GM12878 (cell line): Measurements from ENCODE around the gene NUPR1. TPM values are rescaled to one million over a fixed set of nuclear protein-coding genes. Genes with fewer than 3 reads are reported as not detected.

Experiments used
- ATAC-seq: fragments of 200-7000 bp; cut with Tn5 transposase; 3 replicates; pipeline ENCODE4 v1.9.1; 2020; ENCODE audit warnings: mild to moderate bottlenecking, moderate library complexity
- BruUV-seq: library from RNA; stranded (reverse); fragments of 400-500 nt; replicated peaks from 2 replicates; lab custom pipeline; 2021; lab: Mats Ljungman, UMichigan
- CTCF ChIA-PET: fragments of 300-600 bp; sonication (Branson Sonifier 250); formaldehyde crosslinking; extraction: SDS; loops from one replicate; lab custom pipeline; 2021; ENCODE audit warnings: inconsistent platforms; lab: Yijun Ruan, JAX
- POLR2A ChIA-PET: fragments of 350-600 bp; formaldehyde crosslinking; extraction: SDS; loops from one replicate; lab custom pipeline; 2021; ENCODE audit warnings: inconsistent platforms; lab: Charles Lee
- RAD21 ChIA-PET: fragments of 300-600 bp; sonication (Branson Sonifier 250); formaldehyde crosslinking; loops from one replicate; lab custom pipeline; 2023; ENCODE audit warnings: antibody characterized with exemption; ENCODE audit not compliant: unreplicated experiment; lab: Charles Lee
- SMC1A ChIA-PET: fragments of 300-600 bp; sonication (Branson Sonifier 250); formaldehyde crosslinking; loops from one replicate; lab custom pipeline; 2023; ENCODE audit not compliant: unreplicated experiment, uncharacterized antibody; lab: Charles Lee
- DNase-seq: peaks from one replicate; pipeline ENCODE4 v3.0.0-alpha.2; 2011; ENCODE audit warnings: low read depth, low spot score
- FAIRE-seq: peaks from 3 replicates; lab custom pipeline; 2011; peaks lifted over from hg19 to GRCh38; lab: Jason Lieb, UNC
- H2AFZ ChIP-seq: 2 replicates; pipeline ENCODE4 v1.6.0; 2011; ENCODE audit warnings: low read depth, low read length, control low read depth; ENCODE audit not compliant: control insufficient read depth
- H3K27ac ChIP-seq: 2 replicates; pipeline ENCODE4 v1.5.1; 2011; ENCODE audit warnings: control low read depth; ENCODE audit not compliant: control insufficient read depth, insufficient read depth
- H3K27me3 ChIP-seq, 2 experiments: replicated peaks in 1 of 2; 2 replicates each; pipeline versions ENCODE4 v1.6.0 to v1.6.1; 2011; ENCODE audit warnings: low read length in 1 of 2; ENCODE audit not compliant: control insufficient read depth in 2 of 2, insufficient read depth in 2 of 2
- H3K36me3 ChIP-seq, 2 experiments: 2 replicates each; pipeline ENCODE4 v1.5.1; 2011; ENCODE audit warnings: low read length in 1 of 2; ENCODE audit not compliant: control insufficient read depth in 2 of 2, insufficient read depth in 2 of 2
- H3K4me1 ChIP-seq: 2 replicates; pipeline ENCODE4 v1.6.1; 2011; ENCODE audit warnings: mild to moderate bottlenecking, low read length, moderate library complexity, mixed read lengths; ENCODE audit not compliant: control insufficient read depth, insufficient read depth
- H3K4me2 ChIP-seq: 2 replicates; pipeline ENCODE4 v1.6.0; 2011; ENCODE audit warnings: control low read depth; ENCODE audit not compliant: control insufficient read depth, insufficient read depth
- H3K4me3 ChIP-seq: fragments of 200-600 bp; sonication (generic); 2 replicates; pipeline ENCODE4 v1.5.1; 2016
- H3K79me2 ChIP-seq: 2 replicates; pipeline ENCODE4 v1.6.0; 2011; ENCODE audit warnings: low read length; ENCODE audit not compliant: control insufficient read depth, insufficient read depth
- H3K9ac ChIP-seq: 2 replicates; pipeline ENCODE4 v1.8.0; 2011; ENCODE audit warnings: low read length, control low read depth, mixed read lengths; ENCODE audit not compliant: control insufficient read depth, insufficient read depth
- H3K9me3 ChIP-seq: replicated peaks from 3 replicates; pipeline ENCODE4 v1.5.1; 2011; ENCODE audit warnings: mild to moderate bottlenecking, low read length; ENCODE audit not compliant: control insufficient read depth, insufficient read depth
- H4K20me1 ChIP-seq: 2 replicates; pipeline ENCODE4 v1.6.0; 2011; ENCODE audit not compliant: control insufficient read depth, insufficient read depth
- IKZF1 ChIP-seq: fragments of 450-650 bp; conservative IDR thresholded peaks from 2 replicates; pipeline ENCODE4 v1.6.1; 2017; ENCODE audit warnings: antibody characterized with exemption, mild to moderate bottlenecking
- MYC ChIP-seq: IDR thresholded peaks from 2 replicates; pipeline ENCODE4 v1.6.1; 2011; ENCODE audit warnings: mild to moderate bottlenecking, low read length, moderate library complexity, inconsistent platforms; ENCODE audit not compliant: insufficient read depth, insufficient replicate concordance, insufficient read length, severe bottlenecking
- PML ChIP-seq: IDR thresholded peaks from 2 replicates; pipeline ENCODE4 v1.6.1; 2012; ENCODE audit warnings: low read length, inconsistent platforms
- RUNX3 ChIP-seq: IDR thresholded peaks from 2 replicates; pipeline ENCODE4 v1.6.1; 2012; ENCODE audit warnings: low read length, inconsistent platforms
- SUPT20H ChIP-seq: IDR thresholded peaks from 2 replicates; pipeline ENCODE4 v1.6.1; 2011; ENCODE audit warnings: low read depth, mild to moderate bottlenecking, low read length, moderate library complexity, borderline replicate concordance; ENCODE audit not compliant: control insufficient read depth
- ZBTB11 ChIP-seq: fragments of 450-650 bp; formaldehyde crosslinking; IDR thresholded peaks from 2 replicates; pipeline ENCODE4 v1.5.0; 2022; ENCODE audit warnings: mild to moderate bottlenecking, missing genetic modification characterization
- WGBS: methylation state at CpG from one replicate; pipeline ENCODE4 v1.1.6; 2016; ENCODE audit warnings: low lambda C conversion rate; ENCODE audit not compliant: insufficient replicate concordance, insufficient coverage; ENCODE audit errors: missing lambda C conversion rate; 5-methylcytosine and 5-hydroxymethylcytosine counted together
- in situ Hi-C: fragments of 300-500 bp; cut with MboI; formaldehyde crosslinking; loops from 9 replicates; pipeline ENCODE4 v1.14.3; 2018; ENCODE audit warnings: mixed read lengths
- intact Hi-C: fragments of 100-400 bp; cut with micrococcal nuclease; formaldehyde crosslinking; loops from one replicate; pipeline ENCODE4 v1.14.2; 2022; ENCODE audit not compliant: unreplicated experiment
- polyA plus RNA-seq, 11 experiments: library from polyadenylated mRNA; depleted of rRNA in 4 of 11; unstranded in 6 of 11; stranded (reverse) in 5 of 11; fragments of >200 nt; fragmentation: Nextera tagmentation in 4 of 11; fragmentation: Illumina TruSeq in 1 of 11; extraction: Ambion mirVana in 4 of 11; extraction: Trizol in 1 of 11; gene quantifications; 1 replicate in 1 of 11; 2 replicates in 10 of 11; pipeline versions ENCODE4 v1.2.1 to v1.2.3, GENCODE V29; 2011 to 2016; ENCODE audit warnings: inconsistent platforms in 2 of 11, missing spikeins in 2 of 11, low read depth in 1 of 11
- total RNA-seq, 4 experiments: library from RNA; depleted of rRNA in 3 of 4; stranded (reverse); fragments of >200 nt in 3 of 4; fragmentation: Illumina TruSeq in 1 of 4; extraction: Trizol in 1 of 4; gene quantifications; 2 replicates each; pipeline versions ENCODE4 v1.2.1 to v1.2.3, GENCODE V29; 2013 to 2021

The NUPR1 gene
- total and polyA plus RNA-seq, 10 of the 15 experiments (the other 5 are each of a cell fraction or from before 2014, with no cell fraction given), result 0.04 to 0.78 (median 0.17) TPM; not detected in 2

GRCh38 chr16:28562199-28562598, 23.4 kb upstream of the NUPR1 start:
- no peaks in the 10 kb centered on the region for H3K36me3 ChIP-seq
- H3K9ac ChIP-seq, result no peak overlapping the region
- ChIA-PET POLR2A (interaction anchor here (0.7 kb wide), 1 partner anchor 11 kb away, joined by 3 read pairs; no protein-coding TSS in a partner anchor), RAD21 (no interaction called here), SMC1A (no interaction called here)
- H4K20me1 ChIP-seq, result no peaks in the 10 kb centered on the region
- in situ Hi-C loops, result no loop called here
- H3K27me3 ChIP-seq, result no peaks in the 10 kb centered on the region
- WGBS, result 86% methylated on average over 4 of the region's 4 CpGs
- DNase-seq (no peak), FAIRE-seq (no peak)
- BruUV-seq, result no TSS peak
- no peaks in the 10 kb centered on the region; the same call in 1 of the 2 replicates for H3K4me1 ChIP-seq
- no peak overlapping the region for H3K4me3 ChIP-seq
- no peak overlapping the region for H3K4me2 ChIP-seq
- H3K27ac ChIP-seq, result no peak overlapping the region
- no peak overlapping the region for H2AFZ ChIP-seq
- no peaks in the 10 kb centered on the region for H3K79me2 ChIP-seq
- TF ChIP-seq IKZF1 (no peak), PML (no peak), SUPT20H (no peak), MYC (no peak), ZBTB11 (no peak), RUNX3 (no peak)
- TF ChIP-seq, all 136 proteins: peak for 0
- H3K9me3 ChIP-seq, result peaks cover 2% of the 10 kb centered on the region; the same call in 1 of the 3 replicates
- CTCF ChIA-PET, result no interaction called here
- no peak for ATAC-seq
- intact Hi-C loops, result no loop called here
